ENCODE measurements around the gene MDM1. TPM values are rescaled to one million over a fixed set of nuclear protein-coding genes. Genes with fewer than 3 reads are reported as not detected.

MDM1 gene
- total and polyA plus RNA-seq, 7 donors: 4.2 to 113 (median 73.3) TPM

DNA sequence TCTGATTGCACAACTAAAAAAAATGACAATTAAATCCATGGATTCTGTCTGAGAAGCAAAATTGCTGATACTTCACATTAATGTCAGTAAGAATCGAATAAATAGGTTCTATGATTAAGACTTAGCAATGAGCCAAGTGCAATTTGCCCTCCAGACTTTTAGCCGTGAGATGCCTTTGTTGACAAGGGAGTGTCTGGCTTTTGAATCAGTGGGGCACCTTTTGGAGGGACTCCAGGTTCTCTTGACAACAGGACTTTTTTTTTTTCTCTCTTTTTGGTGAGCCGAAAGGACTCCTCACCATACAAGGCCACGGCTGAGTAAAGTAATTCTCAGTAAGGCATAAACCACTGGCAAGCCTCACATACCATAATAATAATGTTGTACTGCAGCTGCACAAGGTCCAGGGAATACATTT lies 4.7 kb upstream of the MDM1 start:
- TF ChIP-seq, protein P1, sequence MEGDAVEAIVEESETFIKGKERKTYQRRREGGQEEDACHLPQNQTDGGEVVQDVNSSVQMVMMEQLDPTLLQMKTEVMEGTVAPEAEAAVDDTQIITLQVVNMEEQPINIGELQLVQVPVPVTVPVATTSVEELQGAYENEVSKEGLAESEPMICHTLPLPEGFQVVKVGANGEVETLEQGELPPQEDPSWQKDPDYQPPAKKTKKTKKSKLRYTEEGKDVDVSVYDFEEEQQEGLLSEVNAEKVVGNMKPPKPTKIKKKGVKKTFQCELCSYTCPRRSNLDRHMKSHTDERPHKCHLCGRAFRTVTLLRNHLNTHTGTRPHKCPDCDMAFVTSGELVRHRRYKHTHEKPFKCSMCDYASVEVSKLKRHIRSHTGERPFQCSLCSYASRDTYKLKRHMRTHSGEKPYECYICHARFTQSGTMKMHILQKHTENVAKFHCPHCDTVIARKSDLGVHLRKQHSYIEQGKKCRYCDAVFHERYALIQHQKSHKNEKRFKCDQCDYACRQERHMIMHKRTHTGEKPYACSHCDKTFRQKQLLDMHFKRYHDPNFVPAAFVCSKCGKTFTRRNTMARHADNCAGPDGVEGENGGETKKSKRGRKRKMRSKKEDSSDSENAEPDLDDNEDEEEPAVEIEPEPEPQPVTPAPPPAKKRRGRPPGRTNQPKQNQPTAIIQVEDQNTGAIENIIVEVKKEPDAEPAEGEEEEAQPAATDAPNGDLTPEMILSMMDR (IDR thresholded peaks at IDR 0.05): no peak
- TF ChIP-seq EP300 (IDR thresholded peaks at IDR 0.05) (peak in 2 of 4 donors; percentile 36 to 55), POLR2A (IDR thresholded peaks at IDR 0.05) (no peak), POLR2AphosphoS5 (IDR thresholded peaks at IDR 0.05) (peak; percentile 18 to 59 (median 55))
- Histone ChIP-seq H3K36me3 (no peaks in the 10 kb centered on the region), H3K9me3 (no peaks in the 10 kb centered on the region), H3K4me1 (peaks cover 0 to 81% (median 66%) of the 10 kb centered on the region in 4 donors), H3K27me3 (no peaks in the 10 kb centered on the region), H3K4me3 (no peak overlapping the region), H3K27ac (peak overlapping the region; percentile 77 to 90 (median 84))
- DNase-seq: peak; percentile 76
- 21 to 66% methylated on average over 4 of the region's 4 CpGs for whole genome bisulfite sequencing, 2 donors
- intact Hi-C loops (cut with DNase I): loop anchor here (10.0 kb wide), 1 partner anchor 278 kb away; the partner anchor contains the start of gene RAP1B

DNA sequence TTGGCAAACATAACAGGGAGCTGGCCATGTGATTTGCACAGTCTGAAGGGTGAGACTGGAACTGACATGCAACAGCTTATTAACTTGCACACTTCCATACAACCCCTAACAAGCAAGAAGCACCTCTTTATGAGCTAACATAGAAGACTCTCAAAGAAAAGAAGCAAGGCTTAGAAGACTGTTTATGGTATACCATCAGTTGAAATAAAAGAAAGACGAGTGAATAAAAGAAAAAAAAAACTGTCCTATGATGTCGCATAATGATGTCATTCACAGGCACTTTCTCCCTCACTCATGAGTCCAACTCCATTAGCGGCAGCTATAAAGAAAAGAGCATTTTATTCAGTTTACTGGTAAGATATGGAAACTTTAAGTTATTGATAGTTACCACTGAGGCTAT lies 3.3 kb upstream of the MDM1 start:
- Histone ChIP-seq H3K4me1 (peaks cover 0 to 80% (median 69%) of the 10 kb centered on the region in 4 donors), H3K27me3 (no peaks in the 10 kb centered on the region), H3K4me3 (no peak overlapping the region), H3K36me3 (no peaks in the 10 kb centered on the region), H3K9me3 (no peaks in the 10 kb centered on the region), H3K27ac (peak overlapping the region in 3 of 4 donors; percentile 82 to 90 (median 85))
- WGBS, 2 donors: 85 to 91% methylated on average over 3 of the region's 3 CpGs
- intact Hi-C loops (cut with DNase I): loop anchor here (10.0 kb wide), 1 partner anchor 279 kb away; the partner anchor contains the start of gene RAP1B
- no peak for TF ChIP-seq POLR2A (IDR thresholded peaks at IDR 0.05)
- no peak for TF ChIP-seq POLR2AphosphoS5 (IDR thresholded peaks at IDR 0.05)
- TF ChIP-seq, protein P1 (IDR thresholded peaks at IDR 0.05): no peak
- no peak for TF ChIP-seq EP300 (IDR thresholded peaks at IDR 0.05)
- no peak for DNase-seq

DNA sequence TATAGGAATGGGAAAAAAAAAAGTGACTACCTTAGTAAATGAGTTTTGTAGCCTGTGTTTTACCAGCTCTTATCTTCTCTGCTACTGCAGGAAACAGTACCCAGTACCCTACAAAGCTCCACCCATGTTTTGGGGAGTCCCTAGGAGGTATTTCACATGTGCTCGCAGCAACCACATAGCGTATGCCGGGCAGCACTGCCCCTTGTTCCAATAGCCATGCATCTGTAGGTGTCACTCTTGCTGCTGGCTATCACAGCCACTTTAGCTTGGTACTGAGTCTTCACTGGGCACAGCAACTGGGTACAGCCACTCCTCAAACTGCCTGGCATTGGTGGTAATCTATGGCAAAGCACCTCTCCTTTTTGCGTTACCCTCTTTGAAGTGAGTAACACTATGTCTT lies 2.0 kb upstream of the MDM1 start:
- H3K4me1 ChIP-seq: peaks cover 0 to 80% (median 67%) of the 10 kb centered on the region in 4 donors
- TF ChIP-seq, protein P1 (IDR thresholded peaks at IDR 0.05): no peak
- no peak for TF ChIP-seq POLR2A (IDR thresholded peaks at IDR 0.05)

DNA sequence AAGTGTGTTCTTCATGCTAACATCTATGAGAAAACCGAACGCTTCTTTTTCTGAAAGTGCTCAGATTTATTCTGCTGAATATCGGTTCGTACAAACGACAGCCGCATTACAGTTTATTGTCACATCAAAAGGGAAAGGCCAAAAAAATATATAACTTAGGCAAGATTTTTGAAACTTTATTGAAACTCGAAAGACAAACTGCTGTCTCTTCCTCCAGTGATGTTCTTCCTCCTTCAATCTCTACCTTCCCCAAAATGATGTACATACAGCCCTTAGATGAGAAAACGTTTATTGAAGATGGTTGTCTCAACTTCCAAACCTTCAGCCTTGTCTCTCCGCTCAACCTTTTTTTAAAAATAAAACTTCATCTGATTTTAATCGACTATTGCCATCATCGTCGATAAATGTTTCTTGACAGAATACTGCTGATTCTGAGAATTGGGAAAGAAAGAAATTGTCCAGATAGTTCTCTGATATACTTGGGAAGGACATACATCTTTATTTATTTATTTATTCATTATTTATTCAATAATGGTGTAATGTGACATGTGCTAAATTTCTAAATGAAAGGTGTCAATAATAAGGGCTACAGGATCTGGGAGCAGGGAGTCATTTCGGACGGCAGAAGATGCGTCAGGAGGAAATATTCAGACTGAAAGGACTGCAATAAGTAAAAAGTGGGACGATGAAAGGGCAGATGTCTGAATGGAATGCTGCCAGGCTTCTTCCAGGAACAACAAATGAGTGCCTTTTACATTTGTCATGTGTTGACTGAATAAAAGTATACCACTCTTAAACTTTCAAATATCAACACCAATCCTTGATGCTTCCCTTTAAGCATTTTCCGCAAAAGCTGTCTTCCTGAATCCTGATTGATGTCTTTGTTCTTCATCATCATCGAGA lies 817 bp upstream of the MDM1 start:
- 42 to 51% methylated on average over 18 of the region's 18 CpGs for WGBS, 2 donors
- no peak for TF ChIP-seq EP300 (IDR thresholded peaks at IDR 0.05)
- TF ChIP-seq POLR2A (IDR thresholded peaks at IDR 0.05): peak in 1 of 2 donors; percentile 30
- TF ChIP-seq, protein P1 (IDR thresholded peaks at IDR 0.05): no peak
- peaks cover 0 to 80% (median 70%) of the 10 kb centered on the region in 4 donors for H3K4me1 ChIP-seq
- DNase-seq: no peak
- peak overlapping the region; percentile 79 to 90 (median 84) for H3K27ac ChIP-seq
- intact Hi-C loops (cut with DNase I): loop anchor here (10.0 kb wide), 1 partner anchor 282 kb away; the partner anchor contains the start of gene RAP1B
- H3K27me3 ChIP-seq: no peaks in the 10 kb centered on the region
- no peaks in the 10 kb centered on the region for H3K9me3 ChIP-seq
- peak overlapping the region; percentile 67 to 96 (median 82) for H3K4me3 ChIP-seq
- peaks cover 0 to 9% (median 0%) of the 10 kb centered on the region in 4 donors for H3K36me3 ChIP-seq

More for the DNA sequence above, 2.0 kb upstream of the MDM1 start:
- Histone ChIP-seq H3K36me3 (peaks cover 0 to 8% (median 0%) of the 10 kb centered on the region in 4 donors), H3K27ac (peak overlapping the region in 3 of 4 donors; percentile 82 to 90 (median 85)), H3K27me3 (no peaks in the 10 kb centered on the region), H3K9me3 (no peaks in the 10 kb centered on the region), H3K4me3 (no peak overlapping the region)
- intact Hi-C loops (cut with DNase I): loop anchor here (10.0 kb wide), 1 partner anchor 281 kb away; the partner anchor contains the start of gene RAP1B
- DNase-seq: no peak
- WGBS, 2 donors: 35 to 44% methylated on average over 4 of the region's 4 CpGs
